Colonic mucosa (tissue), 4 donors: ENCODE results near the gene RECQL5. TPM values are rescaled to one million over a fixed set of nuclear protein-coding genes. Genes with fewer than 3 reads are reported as not detected.

Experiments used
- DNase-seq: peaks from one replicate; pipeline ENCODE4 v3.0.0-alpha.2; 2020
- H3K27ac ChIP-seq: fragments of 200-600 bp; one replicate; pipeline ENCODE4 v1.8.0; 2021
- H3K27me3 ChIP-seq: fragments of 200-600 bp; one replicate; pipeline ENCODE4 v1.8.0; 2021
- H3K36me3 ChIP-seq: fragments of 200-600 bp; one replicate; pipeline ENCODE4 v1.8.0; 2021
- H3K4me1 ChIP-seq: fragments of 200-600 bp; one replicate; pipeline ENCODE4 v1.8.0; 2021; ENCODE audit warnings: mild to moderate bottlenecking
- H3K4me3 ChIP-seq: fragments of 200-600 bp; one replicate; pipeline ENCODE4 v1.8.0; 2021
- H3K9ac ChIP-seq, 2 donors: one replicate each; pipeline ENCODE4 v1.7.0; 2013; ENCODE audit warnings: control low read depth in 2 of 2, low read depth in 2 of 2, low read length in 2 of 2
- H3K9me3 ChIP-seq: fragments of 200-600 bp; one replicate; pipeline ENCODE4 v1.8.0; 2021
- CTCF ChIP-seq: fragments of 200-600 bp; IDR thresholded peaks from one replicate; pipeline ENCODE4 v1.8.0; 2022; ENCODE audit warnings: antibody characterized with exemption, mild to moderate bottlenecking
- intact Hi-C: fragments of 100-400 bp; cut with DNase I; formaldehyde crosslinking; loops from one replicate; pipeline ENCODE4 v1.14.1; 2022
- total RNA-seq, 2 donors: library from RNA; stranded (reverse); fragmentation: NEBNext Ultra II Directional in 1 of 2; extraction: Animal tissue kit (Norgen Biotek cat#: 25700) in 1 of 2; gene quantifications; one replicate each; pipeline ENCODE4 v1.2.1, GENCODE V29; 2021
- donor health status: healthy.
- donor health status: DM: no; HTN: no; CAD: no.
- donor health status: DM: no; HTN: no; CAD: no.

The RECQL5 gene
- total RNA-seq, 2 donors from 2014 or later = 18.7 to 43.1 TPM

GRCh38 chr17:75629157-75629556, 37.8 kb downstream of the RECQL5 start:
- Histone ChIP-seq H3K36me3 (no peaks in the 10 kb centered on the region), H3K4me3 (no peak overlapping the region), H3K9ac (no peak overlapping the region), H3K4me1 (peaks cover 12% of the 10 kb centered on the region), H3K27me3 (no peaks in the 10 kb centered on the region), H3K9me3 (no peaks in the 10 kb centered on the region), H3K27ac (no peak overlapping the region)
- no peak for TF ChIP-seq CTCF
- intact Hi-C loops = no loop called here
- no peak for DNase-seq

GRCh38 chr17:75628425-75628824, 38.5 kb downstream of the RECQL5 start:
- no peak overlapping the region for H3K4me3 ChIP-seq
- intact Hi-C loops = no loop called here
- H3K27ac ChIP-seq = no peak overlapping the region
- H3K9ac ChIP-seq = no peak overlapping the region
- H3K9me3 ChIP-seq = no peaks in the 10 kb centered on the region
- DNase-seq = no peak
- no peak for TF ChIP-seq CTCF
- H3K4me1 ChIP-seq = peaks cover 5% of the 10 kb centered on the region
- H3K27me3 ChIP-seq = no peaks in the 10 kb centered on the region
- no peaks in the 10 kb centered on the region for H3K36me3 ChIP-seq

DNA sequence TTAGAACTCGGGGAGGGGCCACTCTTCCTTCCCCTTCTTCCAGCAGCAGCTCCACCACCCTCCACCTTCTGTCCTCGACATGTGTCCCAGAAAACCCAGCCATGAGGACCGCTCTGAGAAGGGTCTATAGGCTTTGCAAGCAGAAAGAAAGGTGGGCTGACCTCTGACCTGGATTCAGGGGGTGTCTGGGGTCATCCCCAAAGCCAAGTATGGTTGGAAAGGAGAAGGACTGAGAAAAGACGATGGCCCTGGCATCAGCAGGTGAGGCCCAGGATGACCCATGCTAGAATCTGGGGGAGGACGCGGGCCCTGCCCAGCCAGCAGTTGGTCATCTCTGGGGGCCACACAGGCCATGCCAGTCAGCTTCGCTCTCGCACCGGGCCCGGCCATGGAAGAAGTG, 39.9 kb downstream of the RECQL5 start:
- DNase-seq = no peak
- Histone ChIP-seq H3K9me3 (no peaks in the 10 kb centered on the region), H3K27me3 (no peaks in the 10 kb centered on the region), H3K36me3 (no peaks in the 10 kb centered on the region), H3K9ac (no peak overlapping the region), H3K27ac (no peak overlapping the region), H3K4me1 (no peaks in the 10 kb centered on the region), H3K4me3 (no peak overlapping the region)
- no peak for TF ChIP-seq CTCF
- intact Hi-C loops = no loop called here

DNA sequence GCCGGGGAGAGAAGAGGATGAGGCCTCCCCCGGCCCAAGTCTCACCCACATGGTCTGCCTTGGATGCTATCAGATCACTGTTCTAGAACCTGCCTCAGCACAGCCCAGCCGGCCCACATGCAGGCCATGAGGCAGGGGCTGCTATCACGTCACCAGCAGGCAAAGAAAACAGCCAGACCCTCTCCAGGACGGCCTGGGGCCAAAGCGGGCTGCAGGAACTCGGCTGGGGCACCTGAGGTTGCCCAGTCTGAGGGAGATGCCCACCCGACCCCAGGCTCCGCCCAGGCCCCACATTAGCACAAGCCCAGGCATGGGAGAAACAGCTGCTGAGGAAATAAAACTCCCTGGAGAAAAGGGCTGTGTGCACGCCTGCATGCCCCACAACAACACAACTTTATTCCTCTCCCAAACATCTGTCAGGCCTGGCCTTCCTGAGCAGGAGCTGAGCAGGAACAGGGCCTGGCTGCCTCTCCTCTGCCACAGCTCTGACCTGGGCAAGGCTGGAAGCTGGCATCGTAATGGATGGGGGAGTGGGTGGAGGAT, 40.4 kb downstream of the RECQL5 start:
- Histone ChIP-seq H3K9ac (no peak overlapping the region), H3K4me1 (no peaks in the 10 kb centered on the region), H3K27ac (no peak overlapping the region), H3K4me3 (no peak overlapping the region), H3K36me3 (no peaks in the 10 kb centered on the region), H3K9me3 (no peaks in the 10 kb centered on the region), H3K27me3 (no peaks in the 10 kb centered on the region)
- intact Hi-C loops = no loop called here
- no peak for DNase-seq
- no peak for TF ChIP-seq CTCF

GRCh38 chr17:75625813-75626486, 41.0 kb downstream of the RECQL5 start:
- no peaks in the 10 kb centered on the region for H3K27me3 ChIP-seq
- H3K9ac ChIP-seq = no peak overlapping the region
- no peaks in the 10 kb centered on the region for H3K4me1 ChIP-seq
- no peaks in the 10 kb centered on the region for H3K36me3 ChIP-seq
- intact Hi-C loops = no loop called here
- no peak for DNase-seq
- no peak overlapping the region for H3K4me3 ChIP-seq
- H3K27ac ChIP-seq = no peak overlapping the region
- TF ChIP-seq CTCF = peak; percentile 27
- H3K9me3 ChIP-seq = no peaks in the 10 kb centered on the region
